Thymus (tissue), 11 donors: ENCODE results near the gene FBXW10B. TPM values are rescaled to one million over a fixed set of nuclear protein-coding genes. Genes with fewer than 3 reads are reported as not detected.
A peak's percentile ranks its signal among the peaks of the same experiment; 100 is the strongest.
"Not testable (repeated sequence)": the region's sequence is repeated elsewhere in the genome, so short reads cannot be mapped to it uniquely, and the experiment has no call there.

Experiments used
- DNase-seq, 9 donors: peaks; one replicate each; pipeline ENCODE4 v3.0.0-alpha.2; 2013; ENCODE audit warnings: low spot score in 9 of 9, low read depth in 6 of 9, missing footprints in 1 of 9
- H3K27ac ChIP-seq, 2 donors: one replicate each; pipeline ENCODE4 v1.5.1; 2013; ENCODE audit warnings: control low read depth in 1 of 2, low read depth in 1 of 2, low read length in 1 of 2, mild to moderate bottlenecking in 1 of 2, moderate library complexity in 1 of 2
- H3K27me3 ChIP-seq, 2 donors: one replicate each; pipeline ENCODE4 v1.5.1; 2013; ENCODE audit warnings: low read length in 1 of 2; ENCODE audit not compliant: control insufficient read depth in 2 of 2, insufficient read depth in 1 of 2
- H3K36me3 ChIP-seq, 2 donors: one replicate each; pipeline ENCODE4 v1.5.1; 2013; ENCODE audit warnings: low read length in 1 of 2, mild to moderate bottlenecking in 1 of 2, moderate library complexity in 1 of 2; ENCODE audit not compliant: control insufficient read depth in 2 of 2, insufficient read depth in 2 of 2
- H3K4me1 ChIP-seq, 2 donors: one replicate each; pipeline ENCODE4 v1.5.1; 2013; ENCODE audit warnings: low read length in 2 of 2; ENCODE audit not compliant: control insufficient read depth in 2 of 2, insufficient read depth in 2 of 2
- H3K4me3 ChIP-seq, 2 donors: one replicate each; pipeline ENCODE4 v1.5.1; 2013; ENCODE audit warnings: low read length in 2 of 2, control low read depth in 1 of 2, mild to moderate bottlenecking in 1 of 2
- H3K9me3 ChIP-seq, 2 donors: one replicate each; pipeline ENCODE4 v1.5.1; 2013; ENCODE audit warnings: low read length in 1 of 2, mild to moderate bottlenecking in 1 of 2; ENCODE audit not compliant: control insufficient read depth in 2 of 2, insufficient read depth in 1 of 2
- WGBS: extraction: QIAGEN DNeasy Blood & Tissue Kit; methylation state at CpG from one replicate; pipeline ENCODE4 v1.1.7; 2013; 5-methylcytosine and 5-hydroxymethylcytosine counted together
- polyA plus RNA-seq: library from polyadenylated mRNA; stranded (reverse); fragments of 200-250 nt; gene quantifications from one replicate; pipeline ENCODE4 v1.2.3, GENCODE V29; 2013
- total RNA-seq: library from RNA; stranded (reverse); fragments of 120-200 nt; gene quantifications from one replicate; pipeline ENCODE4 v1.2.4, GENCODE V29; 2013
- donor health status: healthy.

Gene FBXW10B
- total and polyA plus RNA-seq, 2 donors = 0.80 to 1.6 TPM

- not testable (repeated sequence) for DNase-seq, H3K27ac ChIP-seq, H3K4me3 ChIP-seq, H3K36me3 ChIP-seq, H3K4me1 ChIP-seq, H3K27me3 ChIP-seq, H3K9me3 ChIP-seq
- 93% methylated on average over 6 of the region's 6 CpGs for WGBS
These were observed 3.7 kb downstream of the FBXW10B start for GRCh38 chr17:15615850-15616249.

GRCh38 chr17:15613111-15613510, 6.4 kb downstream of the FBXW10B start:
- H3K27me3 ChIP-seq, H3K36me3 ChIP-seq, H3K9me3 ChIP-seq, H3K4me3 ChIP-seq, H3K27ac ChIP-seq, DNase-seq, H3K4me1 ChIP-seq: not testable (repeated sequence)
- WGBS = 96% methylated on average over 1 of the region's 1 CpG

GRCh38 chr17:15592960-15593359, 26.5 kb downstream of the FBXW10B start:
- DNase-seq, H3K27ac ChIP-seq, H3K36me3 ChIP-seq, H3K27me3 ChIP-seq, H3K4me1 ChIP-seq, H3K9me3 ChIP-seq, H3K4me3 ChIP-seq: not testable (repeated sequence)
- WGBS = 90% methylated on average over 8 of the region's 8 CpGs

- not testable (repeated sequence) for H3K27ac ChIP-seq, H3K36me3 ChIP-seq, H3K27me3 ChIP-seq, H3K4me3 ChIP-seq, H3K9me3 ChIP-seq, H3K4me1 ChIP-seq
- 41% methylated on average over 5 of the region's 5 CpGs for WGBS
- peak in 4 of 9 donors; percentile 4 to 34 (median 14) for DNase-seq
These were observed 27.5 kb downstream of the FBXW10B start for GRCh38 chr17:15591986-15592385.

- not testable (repeated sequence) for H3K4me1 ChIP-seq, DNase-seq, H3K27ac ChIP-seq, H3K27me3 ChIP-seq, H3K4me3 ChIP-seq, H3K9me3 ChIP-seq, H3K36me3 ChIP-seq
- 83% methylated on average over 1 of the region's 1 CpG for WGBS
These were observed 28.7 kb downstream of the FBXW10B start for GRCh38 chr17:15590844-15591243.

- not testable (repeated sequence) for H3K4me1 ChIP-seq, H3K36me3 ChIP-seq, H3K27me3 ChIP-seq, H3K27ac ChIP-seq, H3K9me3 ChIP-seq, H3K4me3 ChIP-seq
- peak in 1 of 9 donors; percentile 18 for DNase-seq
- WGBS = 8% methylated on average over 13 of the region's 17 CpGs
These were observed 29.7 kb downstream of the FBXW10B start for GRCh38 chr17:15589544-15590536.

- not testable (repeated sequence) for H3K4me1 ChIP-seq, H3K4me3 ChIP-seq, H3K9me3 ChIP-seq, DNase-seq, H3K36me3 ChIP-seq, H3K27ac ChIP-seq, H3K27me3 ChIP-seq
- WGBS = 88% methylated on average over 8 of the region's 8 CpGs
These were observed 31.5 kb downstream of the FBXW10B start for GRCh38 chr17:15588017-15588416.

- H3K4me1 ChIP-seq, DNase-seq, H3K36me3 ChIP-seq, H3K4me3 ChIP-seq, H3K9me3 ChIP-seq, H3K27me3 ChIP-seq, H3K27ac ChIP-seq: not testable (repeated sequence)
- 92% methylated on average over 3 of the region's 5 CpGs for WGBS
These were observed 36.2 kb downstream of the FBXW10B start for GRCh38 chr17:15583313-15583712.

- DNase-seq, H3K27ac ChIP-seq, H3K4me1 ChIP-seq, H3K4me3 ChIP-seq, H3K9me3 ChIP-seq, H3K36me3 ChIP-seq, H3K27me3 ChIP-seq: not testable (repeated sequence)
- 93% methylated on average over 4 of the region's 4 CpGs for WGBS
These were observed 38.0 kb downstream of the FBXW10B start for GRCh38 chr17:15581462-15581861.
